PC-9 (cell line): ENCODE results near the gene TGFBR3L.

ENCODE experiments used
- EZH2 ChIP-seq: fragments of 200-600 bp; sonication (generic); IDR thresholded peaks from 2 replicates; pipeline ENCODE4 v1.8.0; 2017; ENCODE audit warnings: antibody characterized with exemption, low read depth
- TF ChIP-seq, protein P1 (sequence below): fragments of 200-600 bp; sonication (generic); conservative IDR thresholded peaks from 2 replicates; pipeline ENCODE4 v1.6.1; 2017; ENCODE audit warnings: mixed run types, antibody characterized with exemption, mild to moderate bottlenecking, moderate library complexity

DNA sequence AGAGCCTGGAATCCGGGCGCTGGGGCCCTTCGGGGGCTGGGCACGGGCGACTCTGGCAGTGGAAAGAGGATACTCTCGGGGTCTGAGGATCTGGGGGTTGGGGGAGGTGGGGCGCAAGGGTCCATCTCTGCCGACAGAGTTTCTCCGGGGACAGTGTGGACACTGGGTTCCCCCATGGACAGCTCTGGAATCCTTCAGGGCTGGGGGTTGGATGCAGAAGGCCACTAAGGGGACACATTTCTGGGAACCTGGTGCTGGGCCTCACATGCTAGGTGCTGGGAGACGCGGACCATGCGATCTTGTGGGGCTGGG, 2.3 kb downstream of the TGFBR3L start:
- TF ChIP-seq, protein P1, sequence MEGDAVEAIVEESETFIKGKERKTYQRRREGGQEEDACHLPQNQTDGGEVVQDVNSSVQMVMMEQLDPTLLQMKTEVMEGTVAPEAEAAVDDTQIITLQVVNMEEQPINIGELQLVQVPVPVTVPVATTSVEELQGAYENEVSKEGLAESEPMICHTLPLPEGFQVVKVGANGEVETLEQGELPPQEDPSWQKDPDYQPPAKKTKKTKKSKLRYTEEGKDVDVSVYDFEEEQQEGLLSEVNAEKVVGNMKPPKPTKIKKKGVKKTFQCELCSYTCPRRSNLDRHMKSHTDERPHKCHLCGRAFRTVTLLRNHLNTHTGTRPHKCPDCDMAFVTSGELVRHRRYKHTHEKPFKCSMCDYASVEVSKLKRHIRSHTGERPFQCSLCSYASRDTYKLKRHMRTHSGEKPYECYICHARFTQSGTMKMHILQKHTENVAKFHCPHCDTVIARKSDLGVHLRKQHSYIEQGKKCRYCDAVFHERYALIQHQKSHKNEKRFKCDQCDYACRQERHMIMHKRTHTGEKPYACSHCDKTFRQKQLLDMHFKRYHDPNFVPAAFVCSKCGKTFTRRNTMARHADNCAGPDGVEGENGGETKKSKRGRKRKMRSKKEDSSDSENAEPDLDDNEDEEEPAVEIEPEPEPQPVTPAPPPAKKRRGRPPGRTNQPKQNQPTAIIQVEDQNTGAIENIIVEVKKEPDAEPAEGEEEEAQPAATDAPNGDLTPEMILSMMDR: no peak
- 0 out of 2 replicates have a peak, but pooled peaks have one; percentile 20 for TF ChIP-seq EZH2
